Suppressor macrophage (primary cell): ENCODE data around the gene ACER3.
"Not testable (repeated sequence)": the region's sequence is repeated elsewhere in the genome, so short reads cannot be mapped to it uniquely, and the experiment has no call there.

ENCODE experiments used
- DNase-seq, 4 experiments: peaks; one replicate each; pipeline ENCODE4 v3.0.0-alpha.2; 2020 to 2022
- total RNA-seq, 17 experiments: gene quantifications; one replicate each; lab custom pipeline; 2026; ENCODE audit warnings: mixed read lengths in 6 of 17, inconsistent platforms in 3 of 17; lab: John Stamatoyannopoulos, UW

Gene ACER3
- total RNA-seq: 36.4 to 185 (median 110) reads per million in 17 experiments

DNA sequence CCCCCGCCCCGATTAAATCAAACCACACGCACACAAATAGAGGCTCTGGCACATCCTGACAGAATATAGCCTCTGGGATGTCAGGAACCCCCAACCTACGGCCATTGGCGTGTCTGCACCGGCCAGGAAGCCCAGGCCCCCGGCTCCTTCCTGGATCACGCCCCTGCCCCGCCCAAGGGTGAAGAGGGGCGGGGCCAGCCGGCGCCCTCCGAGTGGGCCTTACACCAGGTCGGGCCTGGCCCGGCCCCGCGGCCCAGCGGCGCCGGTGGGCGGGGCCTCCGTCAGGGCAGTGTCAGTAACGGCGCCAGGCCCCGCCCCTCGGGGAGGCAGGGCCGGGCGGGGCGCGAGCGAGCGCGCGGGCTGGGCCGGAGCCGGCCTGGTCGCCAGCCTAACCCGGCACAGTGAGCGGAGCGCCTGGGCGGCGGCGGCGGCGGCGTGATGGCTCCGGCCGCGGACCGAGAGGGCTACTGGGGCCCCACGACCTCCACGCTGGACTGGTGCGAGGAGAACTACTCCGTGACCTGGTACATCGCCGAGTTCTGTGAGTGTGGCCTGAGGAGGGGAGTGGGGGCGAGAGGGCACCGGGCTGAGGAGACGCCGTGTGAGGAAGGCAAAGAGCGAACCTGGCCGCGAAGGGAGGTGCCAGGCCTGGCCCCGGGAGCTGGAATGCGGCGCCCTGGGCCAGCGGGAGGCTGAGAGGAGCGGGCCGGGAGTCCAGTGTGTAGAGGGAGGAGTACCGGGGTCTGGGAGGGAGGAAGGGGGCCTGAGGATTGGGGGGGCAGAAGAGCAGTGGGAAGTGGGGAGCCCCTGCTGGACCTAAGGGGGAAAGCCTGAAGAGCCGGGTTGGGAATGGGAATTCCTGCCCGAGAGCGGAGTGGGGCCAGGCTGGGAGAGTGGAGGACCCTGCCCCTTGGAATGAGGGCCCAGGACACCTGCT is at the start of gene ACER3:
TSS of gene ACER3 (plus strand) at position 380 of the 937 bp plus-strand sequence. CDS start at position 439, 59 bp downstream.
- peak; percentile 96 to 99 (median 98) for DNase-seq

DNA sequence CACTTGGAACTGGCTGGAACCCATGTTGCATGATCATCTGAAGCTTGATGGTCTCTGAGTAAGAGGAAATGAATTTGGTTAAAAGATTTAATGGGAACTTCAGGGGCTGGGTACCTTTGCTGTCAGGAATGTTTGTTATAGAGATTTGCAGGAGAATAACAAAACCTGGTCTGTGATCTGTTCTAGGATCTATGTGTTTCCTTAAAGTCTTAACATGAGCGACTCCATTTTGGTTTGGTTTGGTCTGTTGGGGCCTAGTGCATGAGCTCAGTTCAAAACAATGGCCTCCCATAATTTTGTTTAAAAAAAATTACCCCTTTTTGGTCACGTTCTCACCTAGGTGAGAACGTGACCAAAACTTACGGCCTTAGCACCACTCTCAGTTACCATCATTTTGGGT is 49.5 kb upstream of the ACER3 start:
- DNase-seq: no peak

DNA sequence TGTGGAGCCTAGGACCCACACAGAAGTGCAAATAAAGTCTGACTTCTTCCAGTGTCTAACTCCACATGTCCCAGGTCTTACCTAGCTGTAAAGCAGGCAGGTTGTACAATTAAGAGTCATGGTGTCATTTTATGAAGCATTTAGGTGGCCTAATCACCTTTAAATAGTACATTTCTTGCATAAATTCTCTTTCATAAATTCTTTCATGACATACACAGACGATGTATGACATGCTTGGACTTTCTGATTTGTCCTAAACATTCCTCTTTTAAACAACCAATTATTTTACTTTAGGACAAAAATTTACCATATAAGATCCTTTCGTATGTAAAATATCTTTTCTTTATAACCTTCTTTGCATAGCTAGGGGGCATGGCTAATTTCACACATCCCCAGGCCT is 46.3 kb upstream of the ACER3 start:
- no peak for DNase-seq

DNA sequence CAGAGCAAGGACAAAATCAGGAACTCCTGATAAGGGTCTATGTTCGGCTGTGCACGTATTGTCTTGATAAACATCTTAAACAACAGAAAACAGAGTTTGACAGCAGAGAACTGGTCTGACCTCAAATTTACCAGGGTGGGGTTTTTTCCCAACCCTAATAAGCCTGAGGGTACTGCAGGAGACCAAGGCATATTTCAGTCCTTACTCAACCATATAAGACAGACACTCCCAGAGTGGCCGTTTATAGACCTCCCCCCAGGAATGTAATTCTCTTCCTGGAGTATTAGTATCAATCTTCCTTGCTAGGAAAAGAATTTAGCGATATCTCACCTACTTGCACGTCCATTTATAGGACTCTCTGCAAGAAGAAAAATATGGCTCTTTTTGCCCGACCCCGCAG is 45.0 kb upstream of the ACER3 start:
- peak in 1 of 4 experiments; percentile 34 for DNase-seq

DNA sequence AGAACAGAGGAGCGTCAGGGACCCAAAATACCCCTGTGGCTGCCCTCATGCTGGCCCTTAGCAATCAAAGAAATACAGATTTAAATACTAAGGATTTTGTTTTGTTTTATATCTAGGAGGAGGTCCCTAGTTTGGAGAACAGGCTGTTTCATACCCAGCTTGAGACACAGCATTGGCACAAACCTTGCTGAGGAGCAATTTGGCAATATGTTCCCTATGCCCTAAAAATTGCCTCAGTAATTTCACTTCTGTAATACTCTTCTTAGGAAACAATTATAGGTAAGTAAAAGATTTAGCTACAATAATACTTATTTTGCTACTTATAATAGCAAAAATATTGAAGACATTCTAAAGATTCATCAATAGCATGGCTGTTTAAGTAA is 40.5 kb upstream of the ACER3 start:
- peak in 3 of 4 experiments; percentile 11 to 59 (median 41) for DNase-seq

DNA sequence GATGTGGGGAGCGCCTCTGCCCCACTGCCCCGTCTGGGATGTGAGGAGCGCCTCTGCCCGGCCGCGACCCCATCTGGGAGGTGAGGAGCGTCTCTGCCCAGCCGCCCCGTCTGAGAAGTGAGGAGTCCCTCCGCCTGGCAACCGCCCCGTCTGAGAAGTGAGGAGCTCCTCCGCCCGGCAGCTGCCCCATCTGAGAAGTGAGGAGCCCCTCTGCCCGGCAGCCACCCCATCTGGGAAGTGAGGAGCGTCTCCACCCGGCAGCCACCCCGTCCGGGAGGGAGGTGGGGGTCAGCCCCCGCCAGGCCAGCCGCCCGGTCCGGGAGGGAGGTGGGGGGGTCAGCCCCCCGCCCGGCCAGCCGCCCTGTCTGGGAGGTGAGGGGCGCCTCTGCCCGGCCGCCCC is 39.3 kb upstream of the ACER3 start:
- DNase-seq: not testable (repeated sequence)

DNA sequence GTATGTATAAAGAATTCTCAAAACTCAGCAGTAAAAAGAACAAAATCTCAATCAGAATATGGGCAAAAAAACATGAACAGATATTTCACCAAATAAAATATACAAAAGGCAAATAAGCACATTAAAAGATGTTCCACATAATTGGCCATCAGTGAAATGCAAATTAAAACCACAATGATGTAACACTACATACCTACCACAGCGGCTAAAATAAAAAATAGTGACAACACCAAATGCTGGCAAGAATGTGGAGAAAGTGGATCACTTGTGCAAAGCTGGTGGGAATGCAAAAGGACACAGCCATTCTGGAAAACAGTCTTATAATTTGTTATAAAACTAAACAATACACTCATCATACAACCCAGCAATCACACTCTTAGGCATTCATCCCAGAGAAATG is 38.3 kb upstream of the ACER3 start:
- DNase-seq: no peak

DNA sequence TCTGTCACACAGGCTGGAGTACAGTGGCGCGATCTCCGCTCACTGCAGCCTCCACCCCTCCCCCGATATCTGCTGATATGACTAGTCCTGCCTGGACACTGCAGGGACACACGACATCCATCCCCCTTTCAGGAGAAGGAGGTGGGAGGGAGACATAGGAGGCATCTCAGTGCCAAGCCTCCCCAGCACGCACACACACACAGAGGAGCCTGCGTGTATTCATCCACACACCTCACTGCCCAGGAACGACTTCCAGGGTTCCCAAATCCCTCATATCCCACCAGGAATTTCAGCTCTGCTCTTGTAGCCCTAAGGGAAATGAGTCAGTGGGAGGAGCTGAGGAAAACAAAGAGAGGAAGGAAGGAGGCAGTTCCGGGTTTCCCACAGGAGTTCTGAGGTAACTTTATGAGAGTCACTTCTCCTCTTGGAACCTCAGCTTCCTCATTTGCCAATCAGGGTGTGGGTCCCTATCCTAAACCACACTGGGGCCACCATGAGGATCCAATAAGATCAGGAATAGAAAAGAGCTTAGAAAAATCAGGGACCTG is 37.2 kb upstream of the ACER3 start:
- peak; percentile 67 to 84 (median 80) for DNase-seq

DNA sequence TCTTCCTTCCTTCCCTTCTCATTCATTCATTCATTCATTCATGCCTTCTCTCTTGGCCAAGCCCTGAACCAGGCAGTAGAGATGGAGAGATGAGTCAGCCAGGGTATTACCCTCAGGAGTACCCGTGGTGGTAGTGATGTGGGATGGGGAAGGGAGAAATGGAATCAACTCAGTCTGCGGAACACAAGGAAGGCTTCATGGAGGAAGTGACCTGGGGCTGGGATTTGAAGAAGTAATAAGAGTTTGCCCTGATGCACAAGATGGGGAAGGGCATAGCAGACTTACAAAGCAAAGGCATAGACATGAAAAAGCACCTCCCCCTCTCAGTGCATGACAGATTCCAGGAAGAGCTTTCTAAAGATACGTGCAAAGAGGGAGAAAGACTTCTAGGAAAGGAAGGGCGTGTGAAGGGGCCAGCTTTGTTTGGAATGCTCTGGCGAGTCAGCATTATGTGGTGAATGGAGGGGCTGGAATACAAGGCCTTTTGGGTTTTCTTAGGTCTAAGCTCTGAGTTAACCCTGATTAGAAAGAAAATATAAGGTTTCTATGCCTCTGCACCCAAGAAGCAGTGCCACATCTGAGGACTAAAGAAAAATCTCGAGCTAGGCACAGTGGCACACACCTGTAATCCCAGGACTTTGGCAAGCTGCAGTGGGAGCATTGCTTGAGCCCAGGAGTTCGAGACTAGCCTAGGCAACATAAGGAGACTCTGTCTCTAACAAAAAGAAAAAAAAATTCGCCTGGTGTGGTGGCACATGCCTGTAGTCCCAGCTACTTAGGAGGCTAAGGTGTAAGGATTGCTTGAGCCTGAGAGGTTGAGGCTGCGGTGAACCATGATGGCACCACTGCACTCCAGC is 36.4 kb upstream of the ACER3 start:
- peak; percentile 75 to 87 (median 82) for DNase-seq

DNA sequence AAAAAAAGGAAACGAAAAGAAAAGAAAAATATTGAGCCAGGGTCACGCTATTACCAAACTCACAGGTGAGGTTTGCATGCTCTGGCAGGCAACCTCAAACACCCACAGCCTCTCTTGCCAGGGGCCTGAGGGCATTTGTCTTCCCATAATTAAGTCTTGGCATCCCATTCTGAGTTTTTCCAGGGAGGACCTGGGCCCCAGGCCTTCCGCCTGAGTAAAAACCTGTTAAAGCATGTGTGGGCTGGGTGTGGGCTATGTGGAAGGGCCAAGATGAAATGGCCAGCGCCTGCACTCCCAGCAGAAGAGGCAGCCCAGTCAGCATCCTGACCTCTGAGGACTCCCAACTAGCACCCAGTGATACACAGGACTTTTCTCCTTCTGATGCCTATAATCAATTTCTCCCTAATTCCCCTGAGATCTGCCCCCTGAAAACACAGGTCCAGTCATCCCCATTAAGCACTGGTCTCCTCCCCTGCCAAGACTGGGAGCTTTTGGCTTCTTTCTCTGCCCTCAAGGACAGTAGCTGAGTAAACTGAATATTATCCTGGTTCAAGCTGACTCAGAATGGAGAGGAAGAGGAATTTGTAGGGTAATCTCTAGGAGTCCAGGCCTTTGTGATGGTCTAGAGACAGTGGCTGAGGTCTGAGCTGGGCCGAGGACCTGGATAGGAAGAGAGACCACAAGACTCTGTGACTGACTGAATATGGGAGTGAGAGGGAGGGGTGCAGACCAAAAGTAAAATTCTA is 35.6 kb upstream of the ACER3 start:
- DNase-seq: peak in 2 of 4 experiments; percentile 20 to 25

DNA sequence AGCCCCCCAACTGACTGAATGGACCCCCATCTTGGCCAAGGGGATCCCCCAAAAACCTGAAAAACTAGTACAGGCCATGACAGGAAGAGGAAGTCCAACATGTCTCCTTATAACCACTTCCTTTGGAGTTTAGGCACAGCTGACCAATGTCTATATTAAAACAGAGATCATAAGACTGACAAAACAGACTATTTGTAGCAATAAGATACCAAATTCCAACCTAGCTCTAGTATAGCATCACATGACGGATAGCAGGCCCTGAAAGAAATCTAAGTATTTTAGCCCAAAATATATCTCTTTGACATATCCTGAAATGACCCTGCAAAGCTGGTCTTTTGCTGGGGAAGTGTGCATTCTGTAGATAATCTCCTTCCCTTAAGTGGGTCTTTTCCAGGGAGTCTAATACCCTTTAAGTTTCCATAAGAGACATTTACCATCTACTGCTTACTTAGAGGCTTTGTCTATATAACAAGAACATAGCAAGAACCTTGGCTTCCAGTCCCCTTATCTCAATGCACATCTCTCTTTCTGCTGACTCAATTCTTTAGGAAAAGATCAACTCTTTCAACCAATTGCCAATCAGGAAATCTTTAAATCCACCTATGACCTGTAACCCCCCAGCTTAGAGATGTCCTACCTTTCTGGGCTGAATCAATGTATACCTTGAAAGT is 34.9 kb upstream of the ACER3 start:
- DNase-seq: peak in 3 of 4 experiments; percentile 16 to 69 (median 65)

DNA sequence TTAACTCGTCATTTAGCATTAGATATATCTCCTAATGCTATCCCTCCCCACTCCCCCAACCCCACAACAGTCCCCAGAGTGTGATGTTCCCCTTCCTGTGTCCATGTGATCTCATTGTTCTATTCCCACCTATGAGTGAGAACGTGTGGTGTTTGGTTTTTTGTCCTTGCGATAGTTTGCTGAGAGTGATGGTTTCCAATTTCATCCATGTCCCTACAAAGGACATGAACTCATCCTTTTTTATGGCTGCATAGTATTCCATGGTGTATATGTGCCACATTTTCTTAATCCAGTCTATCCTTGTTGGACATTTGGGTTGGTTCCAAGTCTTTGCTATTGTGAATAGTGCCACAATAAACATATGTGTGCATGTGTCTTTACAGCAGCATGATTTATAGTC is 34.2 kb upstream of the ACER3 start:
- not testable (repeated sequence) for DNase-seq

DNA sequence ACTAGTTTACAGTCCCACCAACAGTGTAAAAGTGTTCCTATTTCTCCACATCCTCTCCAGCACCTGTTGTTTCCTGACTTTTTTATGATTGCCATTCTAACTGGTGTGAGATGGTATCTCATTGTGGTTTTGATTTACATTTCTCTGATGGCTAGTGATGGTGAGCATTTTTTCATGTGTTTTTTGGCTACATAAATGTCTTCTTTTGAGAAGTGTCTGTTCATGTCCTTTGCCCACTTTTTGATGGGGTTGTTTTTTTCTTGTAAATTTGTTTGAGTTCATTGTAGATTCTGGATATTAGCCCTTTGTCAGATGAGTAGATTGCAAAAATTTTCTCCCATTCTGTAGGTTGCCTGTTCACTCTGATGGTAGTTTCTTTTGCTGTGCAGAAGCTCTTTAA is 33.7 kb upstream of the ACER3 start:
- DNase-seq: not testable (repeated sequence)

DNA sequence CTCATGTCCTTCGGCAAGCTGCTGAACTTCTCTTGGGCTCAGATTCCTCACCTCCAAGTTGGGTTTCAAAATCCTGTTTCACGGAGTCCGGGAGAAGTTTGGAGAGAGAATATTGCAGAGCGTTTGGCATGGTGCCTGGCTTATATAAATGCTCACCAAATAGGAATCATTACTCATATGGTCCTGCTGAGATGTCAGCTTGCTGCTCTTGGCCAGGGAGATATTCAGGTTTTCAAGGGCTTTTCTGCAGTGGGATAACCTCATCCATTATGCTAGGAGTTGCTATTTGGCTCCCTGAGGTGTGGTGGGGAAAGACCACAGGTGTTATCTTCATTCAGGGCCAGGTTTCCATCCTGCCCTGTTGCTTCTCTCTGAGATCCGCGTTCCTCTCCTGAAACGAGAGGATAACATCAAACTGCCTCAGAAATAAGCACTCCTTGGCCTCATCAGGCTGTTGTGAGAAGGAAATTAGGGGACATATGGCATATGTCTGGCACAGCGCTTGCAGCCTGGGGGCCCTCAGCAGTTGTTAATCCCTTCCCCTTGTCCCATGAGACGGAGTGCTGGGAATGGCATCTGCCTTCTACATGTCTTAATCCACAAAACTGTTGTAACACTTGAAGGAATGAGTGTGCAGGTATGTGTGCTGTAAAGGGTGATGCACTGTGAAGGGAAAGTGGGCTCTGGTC is 29.9 kb upstream of the ACER3 start:
- no peak for DNase-seq

DNA sequence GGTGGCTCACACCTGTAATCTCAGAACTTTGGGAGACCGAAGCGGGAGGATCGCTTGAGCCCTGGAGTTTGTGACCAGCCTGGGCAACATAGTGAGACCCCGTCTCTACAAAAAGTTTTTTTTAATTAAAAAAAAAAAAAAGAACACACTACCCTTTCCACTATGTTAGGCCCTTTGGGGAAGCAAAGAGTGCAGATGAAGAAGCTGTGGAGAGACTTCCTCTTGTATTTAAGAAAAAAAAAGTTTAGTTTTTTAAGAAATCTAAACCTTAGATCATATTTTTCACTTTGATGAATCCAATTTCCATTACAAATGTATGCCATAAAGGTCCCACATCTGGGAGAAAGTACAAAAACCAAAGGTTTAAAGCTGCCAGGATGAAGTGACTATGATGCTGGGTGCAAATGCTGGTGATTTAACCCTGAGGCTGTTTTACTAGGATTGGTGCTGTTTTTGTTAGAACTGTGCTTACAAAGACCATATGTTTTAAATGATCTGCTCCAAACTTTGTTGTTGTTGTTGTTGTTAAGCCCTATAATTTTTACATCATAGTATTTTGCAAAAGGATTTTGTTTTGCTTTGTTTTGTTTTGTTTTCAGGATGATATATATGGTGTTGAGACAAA is 28.9 kb upstream of the ACER3 start:
- DNase-seq: peak in 3 of 4 experiments; percentile 10 to 66 (median 46)

DNA sequence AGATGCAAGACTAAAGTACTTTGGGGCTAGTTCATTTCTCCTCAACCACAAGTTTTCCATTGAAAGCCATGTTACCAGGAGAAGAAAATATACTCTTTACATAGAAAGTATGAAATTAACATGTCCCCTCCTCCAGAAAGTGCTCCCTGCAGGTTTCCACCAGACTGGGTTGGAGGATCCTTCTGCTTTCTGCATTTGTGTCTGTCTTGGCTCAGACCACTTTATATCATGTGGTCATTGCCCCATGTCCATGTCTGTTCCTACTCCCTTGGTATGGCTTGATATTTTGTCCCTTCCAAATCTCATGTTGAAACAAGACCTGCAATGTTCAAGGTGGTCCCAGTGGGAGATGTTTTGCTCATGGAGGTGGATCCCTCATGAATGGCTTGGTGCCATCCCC is 28.4 kb upstream of the ACER3 start:
- peak; percentile 49 to 73 (median 68) for DNase-seq

DNA sequence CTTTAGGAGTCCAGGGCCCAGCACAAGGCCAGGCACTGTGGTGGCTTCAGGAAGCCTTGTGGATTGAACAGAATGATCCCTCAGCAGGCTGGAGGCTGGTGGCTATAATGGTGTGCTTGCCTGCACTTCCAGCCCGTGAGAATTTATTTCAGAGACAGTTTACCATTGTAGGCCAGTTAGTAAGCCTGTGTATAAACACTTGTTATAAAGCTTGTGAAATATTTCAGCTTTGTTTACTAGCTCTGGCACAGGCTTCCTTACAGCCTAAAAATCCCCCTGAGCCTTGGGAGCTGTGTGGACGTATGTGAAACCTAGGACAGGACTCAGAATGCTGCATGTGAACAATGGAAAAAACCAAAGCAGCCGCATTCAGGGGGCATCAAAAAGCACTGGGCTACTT is 26.6 kb upstream of the ACER3 start:
- no peak for DNase-seq

DNA sequence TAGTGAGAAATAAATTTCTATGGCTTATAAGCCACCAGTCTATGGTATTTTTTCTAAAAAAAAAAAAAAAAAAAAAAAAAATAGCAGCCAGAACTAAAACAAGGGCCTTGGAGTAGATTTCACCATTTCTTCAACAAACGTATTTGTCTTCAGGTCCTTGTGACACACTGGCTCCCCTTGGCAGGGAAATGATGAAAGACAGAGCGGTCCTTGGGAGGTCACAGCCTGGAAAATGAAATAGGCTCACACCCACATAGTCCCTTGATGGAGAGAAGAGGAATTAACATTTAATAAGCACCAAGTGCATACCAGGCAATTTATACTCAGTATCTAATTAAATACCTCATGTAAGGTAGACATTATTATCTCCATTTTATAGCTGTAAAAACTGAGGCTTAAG is 25.7 kb upstream of the ACER3 start:
- peak; percentile 36 to 75 (median 68) for DNase-seq

DNA sequence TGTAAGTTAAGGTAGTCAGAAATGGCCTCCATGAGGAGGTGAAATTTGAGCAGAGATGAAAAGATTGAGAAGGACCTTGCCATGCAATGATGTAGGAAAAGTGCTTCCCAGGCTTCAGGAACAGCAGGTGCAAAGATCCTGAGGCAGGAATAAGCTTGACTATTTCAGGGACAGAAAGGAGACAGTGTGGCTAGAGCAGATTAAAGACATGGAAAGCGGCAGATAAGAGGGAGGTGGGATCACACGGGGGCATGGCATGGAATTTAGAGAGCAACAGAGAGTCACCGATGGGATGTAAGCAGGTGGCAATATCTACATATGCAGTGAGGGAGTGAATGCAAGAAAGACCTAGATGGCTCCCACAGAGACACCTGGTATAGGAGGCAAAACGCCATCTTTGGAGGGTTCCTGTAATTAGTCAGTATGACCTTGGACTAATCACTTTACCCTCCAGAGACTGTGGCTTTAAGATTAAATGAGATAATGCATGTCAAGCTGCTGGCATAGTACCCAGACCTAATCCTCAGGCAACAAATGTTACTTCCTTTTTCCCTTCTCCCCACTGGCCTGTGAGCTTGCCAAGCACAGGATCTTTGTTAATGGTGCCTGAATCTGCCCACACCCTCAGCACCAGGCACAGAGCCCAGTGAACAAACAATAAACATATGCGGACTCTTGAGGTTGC is 24.6 kb upstream of the ACER3 start:
- peak; percentile 55 to 78 (median 76) for DNase-seq
